ENCODE measurements around the gene NCKAP5L. TPM values are rescaled to one million over a fixed set of nuclear protein-coding genes. Genes with fewer than 3 reads are reported as not detected.

The NCKAP5L gene
- total RNA-seq, 2 donors from 2014 or later: 10.1 to 13.2 TPM

DNA sequence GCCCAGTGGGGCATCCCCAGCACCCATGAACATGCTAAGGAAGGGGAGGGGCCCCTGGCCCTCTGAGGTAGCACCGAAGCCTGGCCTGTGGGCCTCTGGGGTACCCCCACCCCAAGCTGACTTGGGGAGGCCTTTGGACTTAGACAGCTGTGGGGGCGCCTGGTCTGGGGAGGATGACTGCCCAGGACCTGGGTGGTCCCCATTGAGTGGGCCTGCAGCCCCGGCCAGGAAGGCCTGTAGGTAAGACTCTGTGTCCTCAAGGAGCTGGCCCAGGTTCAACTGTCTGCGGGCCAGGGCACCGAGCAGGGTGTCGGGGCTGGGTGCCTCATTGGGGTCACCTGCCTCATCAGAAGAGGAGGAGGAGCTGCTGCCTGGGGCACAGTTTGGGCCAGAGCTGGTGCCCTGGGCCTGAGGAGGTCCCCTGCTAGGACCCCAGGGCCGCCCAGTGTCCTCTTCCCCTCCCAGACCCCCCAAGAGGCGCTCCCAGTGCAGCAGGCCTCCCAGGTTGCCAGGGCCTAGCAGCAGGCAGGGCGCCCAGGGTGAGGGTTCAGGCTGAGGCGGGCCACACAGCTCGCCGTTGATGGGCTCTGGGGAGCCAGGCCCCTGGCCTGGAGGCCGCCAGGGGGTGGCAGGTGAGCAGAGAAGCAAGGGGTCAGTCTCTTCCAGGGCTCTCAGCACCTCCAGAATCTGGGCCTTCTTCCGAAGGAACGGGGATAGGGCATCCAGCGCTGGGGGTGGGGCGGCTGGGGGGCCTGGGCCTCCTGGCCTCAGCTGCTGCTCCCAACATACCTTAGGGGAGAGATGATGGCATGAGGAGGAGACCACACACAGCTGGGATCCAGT lies 31.4 kb downstream of the NCKAP5L start:
- ATAC-seq (no peak), DNase-seq (no peak)
- 87 to 95% methylated on average over 6 to 13 of the region's 17 CpGs for WGBS, 2 donors
- intact Hi-C loops (cut with DNase I): no loop called here
- no peak for TF ChIP-seq POLR2A (IDR thresholded peaks at IDR 0.05)
- TF ChIP-seq, protein P1, sequence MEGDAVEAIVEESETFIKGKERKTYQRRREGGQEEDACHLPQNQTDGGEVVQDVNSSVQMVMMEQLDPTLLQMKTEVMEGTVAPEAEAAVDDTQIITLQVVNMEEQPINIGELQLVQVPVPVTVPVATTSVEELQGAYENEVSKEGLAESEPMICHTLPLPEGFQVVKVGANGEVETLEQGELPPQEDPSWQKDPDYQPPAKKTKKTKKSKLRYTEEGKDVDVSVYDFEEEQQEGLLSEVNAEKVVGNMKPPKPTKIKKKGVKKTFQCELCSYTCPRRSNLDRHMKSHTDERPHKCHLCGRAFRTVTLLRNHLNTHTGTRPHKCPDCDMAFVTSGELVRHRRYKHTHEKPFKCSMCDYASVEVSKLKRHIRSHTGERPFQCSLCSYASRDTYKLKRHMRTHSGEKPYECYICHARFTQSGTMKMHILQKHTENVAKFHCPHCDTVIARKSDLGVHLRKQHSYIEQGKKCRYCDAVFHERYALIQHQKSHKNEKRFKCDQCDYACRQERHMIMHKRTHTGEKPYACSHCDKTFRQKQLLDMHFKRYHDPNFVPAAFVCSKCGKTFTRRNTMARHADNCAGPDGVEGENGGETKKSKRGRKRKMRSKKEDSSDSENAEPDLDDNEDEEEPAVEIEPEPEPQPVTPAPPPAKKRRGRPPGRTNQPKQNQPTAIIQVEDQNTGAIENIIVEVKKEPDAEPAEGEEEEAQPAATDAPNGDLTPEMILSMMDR (IDR thresholded peaks at IDR 0.05): no peak
- Histone ChIP-seq H3K4me3 (no peak overlapping the region), H3K36me3 (replicated peaks in 1 of 2; ENCODE audit: insufficient read depth in 1 of 2, low read depth in 2 of 2) (peaks cover 0 to 12% of the 10 kb centered on the region in 2 donors), H3K27me3 (no peaks in the 10 kb centered on the region), H3K27ac (no peak overlapping the region), H3K4me1 (no peaks in the 10 kb centered on the region), H3K9me3 (no peaks in the 10 kb centered on the region)

DNA sequence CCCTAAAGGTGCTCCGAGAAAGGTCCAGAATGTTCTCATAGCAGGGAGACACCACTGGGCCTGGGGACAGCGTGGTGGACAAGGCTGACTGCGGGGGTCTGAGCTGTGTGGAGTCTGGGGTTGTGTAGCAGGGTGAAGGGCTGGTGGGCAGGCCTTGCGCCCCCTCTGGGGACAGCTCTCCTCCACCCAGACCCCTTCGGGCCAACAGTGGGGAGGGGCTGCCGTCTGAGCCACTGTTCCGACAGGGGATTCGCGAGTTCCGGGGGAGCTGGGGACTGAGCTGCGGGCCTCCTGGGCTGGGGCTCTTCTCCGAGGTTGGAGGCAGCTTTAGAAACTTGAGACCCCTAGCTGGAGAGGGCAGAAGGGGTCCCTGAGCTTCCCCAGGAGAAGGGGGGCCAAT lies 32.1 kb downstream of the NCKAP5L start:
- WGBS, 2 donors: 85 to 92% methylated on average over 4 to 8 of the region's 12 CpGs
- Histone ChIP-seq H3K9me3 (no peaks in the 10 kb centered on the region), H3K27ac (no peak overlapping the region), H3K4me3 (no peak overlapping the region), H3K4me1 (no peaks in the 10 kb centered on the region), H3K36me3 (replicated peaks in 1 of 2; ENCODE audit: insufficient read depth in 1 of 2, low read depth in 2 of 2) (peaks cover 0 to 12% of the 10 kb centered on the region in 2 donors), H3K27me3 (no peaks in the 10 kb centered on the region)
- intact Hi-C loops (cut with DNase I): no loop called here
- no peak for TF ChIP-seq POLR2A (IDR thresholded peaks at IDR 0.05)
- TF ChIP-seq, protein P1 (IDR thresholded peaks at IDR 0.05): no peak
- ATAC-seq (no peak), DNase-seq (no peak)

DNA sequence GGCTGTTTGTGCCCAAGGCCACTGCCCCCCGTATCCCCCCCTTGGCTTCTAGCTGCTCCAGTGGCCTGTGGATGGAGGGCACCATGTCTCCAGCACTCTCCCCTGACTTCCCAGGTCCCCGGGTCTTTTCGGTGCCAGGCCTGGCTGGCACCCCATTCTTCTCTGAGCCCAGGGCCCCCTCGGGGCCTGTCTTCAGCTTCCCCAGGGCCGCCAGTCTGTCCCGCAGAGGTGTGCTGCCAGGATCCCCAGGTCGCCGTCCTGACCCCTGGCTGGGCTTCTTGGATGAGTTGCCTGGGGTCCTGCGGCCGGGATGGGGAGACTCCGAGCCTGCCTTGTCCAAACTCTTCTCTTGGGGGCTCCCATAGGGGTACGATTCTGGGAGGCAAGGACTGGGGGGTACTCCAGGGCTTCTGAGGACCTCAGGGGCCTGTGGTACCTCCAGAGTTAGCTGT lies 32.5 kb downstream of the NCKAP5L start:
- 60 to 88% methylated on average over 1 to 9 of the region's 12 CpGs for WGBS, 2 donors

DNA sequence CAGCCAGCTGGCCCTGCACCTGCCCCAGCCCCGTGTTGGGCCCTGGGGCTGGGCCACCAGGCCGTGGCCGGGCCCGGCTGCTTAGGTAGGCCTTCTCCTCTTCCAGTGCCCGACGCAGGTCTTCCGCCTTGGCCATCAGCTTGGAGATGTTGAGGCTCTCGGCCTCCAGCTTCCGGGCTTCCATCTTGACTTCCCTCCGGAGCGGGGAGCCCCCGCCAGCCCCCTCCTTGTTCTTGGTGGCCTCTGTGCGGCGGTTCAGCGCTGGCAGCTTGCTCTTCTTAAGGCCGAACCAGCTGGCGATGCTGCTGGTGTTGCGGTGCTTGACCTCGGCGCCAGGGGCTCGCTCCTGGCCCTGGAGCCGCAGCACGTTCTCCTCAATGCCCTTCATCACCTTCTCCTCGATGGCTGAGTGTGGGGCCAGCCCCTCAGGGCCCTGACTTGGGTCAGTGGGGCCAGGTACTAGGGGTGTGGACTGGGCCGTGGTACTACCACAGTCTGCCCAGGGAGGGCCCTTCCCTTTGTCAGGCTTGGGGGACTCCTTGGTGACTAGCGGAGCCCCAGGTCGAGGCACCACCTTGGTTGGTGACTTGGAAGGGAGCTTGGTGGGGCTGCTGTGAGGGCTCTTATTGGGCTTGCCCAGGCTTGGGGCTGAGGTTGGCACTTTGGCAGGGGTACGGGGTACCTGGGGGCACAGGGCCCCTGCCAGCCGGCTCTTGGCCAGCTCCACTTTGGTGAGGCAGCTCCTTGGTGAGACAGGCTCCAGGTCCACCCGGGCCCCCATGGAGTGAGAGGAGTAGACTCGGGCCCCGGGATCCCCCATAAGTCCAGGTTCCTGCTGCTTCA lies 33.2 kb downstream of the NCKAP5L start:
- Histone ChIP-seq H3K4me3 (no peak overlapping the region), H3K27ac (no peak overlapping the region), H3K27me3 (no peaks in the 10 kb centered on the region), H3K4me1 (no peaks in the 10 kb centered on the region), H3K9me3 (no peaks in the 10 kb centered on the region), H3K36me3 (replicated peaks in 1 of 2; ENCODE audit: insufficient read depth in 1 of 2, low read depth in 2 of 2) (peaks cover 0 to 10% of the 10 kb centered on the region in 2 donors)
- WGBS, 2 donors: 90 to 92% methylated on average over 20 to 23 of the region's 32 CpGs
- DNase-seq (no peak), ATAC-seq (no peak)
- TF ChIP-seq, protein P1 (IDR thresholded peaks at IDR 0.05): no peak
- no peak for TF ChIP-seq POLR2A (IDR thresholded peaks at IDR 0.05)
- intact Hi-C loops (cut with DNase I): no loop called here

More for the DNA sequence above, 32.5 kb downstream of the NCKAP5L start:
- no peak for ATAC-seq
- Histone ChIP-seq H3K9me3 (no peaks in the 10 kb centered on the region), H3K36me3 (replicated peaks in 1 of 2; ENCODE audit: insufficient read depth in 1 of 2, low read depth in 2 of 2) (peaks cover 0 to 12% of the 10 kb centered on the region in 2 donors), H3K4me1 (no peaks in the 10 kb centered on the region), H3K27me3 (no peaks in the 10 kb centered on the region), H3K27ac (no peak overlapping the region), H3K4me3 (no peak overlapping the region)
- no peak for TF ChIP-seq POLR2A (IDR thresholded peaks at IDR 0.05)
- TF ChIP-seq, protein P1 (IDR thresholded peaks at IDR 0.05): no peak
- no peak for DNase-seq
- intact Hi-C loops (cut with DNase I): no loop called here

Data from body of pancreas (tissue), 4 donors.